GM13977 (cell line): ENCODE measurements around the gene DRC7.

Experiments used
- DNase-seq: peaks from one replicate; pipeline ENCODE4 v3.0.0; 2012; ENCODE audit warnings: low spot score
- in situ Hi-C: fragments of 300-500 bp; cut with MboI; formaldehyde crosslinking; loops from one replicate; pipeline ENCODE4 v1.12.0; 2022; ENCODE audit warnings: low sequenced_read_pairs, low pct_unique_long_range_greater_than_20kb, mixed read lengths, inconsistent platforms; ENCODE audit not compliant: unreplicated experiment
- TF ChIP-seq, protein P1 (sequence below): IDR thresholded peaks from 2 replicates; pipeline ENCODE4 v1.5.1; 2012; ENCODE audit warnings: mild to moderate bottlenecking, control low read depth; ENCODE audit not compliant: insufficient read depth; ENCODE audit errors: extremely low read depth, missing control alignments

Gene DRC7

GRCh38 chr16:57755726-57756423 lies 61.3 kb downstream of the DRC7 start:
- DNase-seq: no peak
- in situ Hi-C loops: no loop called here
- TF ChIP-seq, protein P1, sequence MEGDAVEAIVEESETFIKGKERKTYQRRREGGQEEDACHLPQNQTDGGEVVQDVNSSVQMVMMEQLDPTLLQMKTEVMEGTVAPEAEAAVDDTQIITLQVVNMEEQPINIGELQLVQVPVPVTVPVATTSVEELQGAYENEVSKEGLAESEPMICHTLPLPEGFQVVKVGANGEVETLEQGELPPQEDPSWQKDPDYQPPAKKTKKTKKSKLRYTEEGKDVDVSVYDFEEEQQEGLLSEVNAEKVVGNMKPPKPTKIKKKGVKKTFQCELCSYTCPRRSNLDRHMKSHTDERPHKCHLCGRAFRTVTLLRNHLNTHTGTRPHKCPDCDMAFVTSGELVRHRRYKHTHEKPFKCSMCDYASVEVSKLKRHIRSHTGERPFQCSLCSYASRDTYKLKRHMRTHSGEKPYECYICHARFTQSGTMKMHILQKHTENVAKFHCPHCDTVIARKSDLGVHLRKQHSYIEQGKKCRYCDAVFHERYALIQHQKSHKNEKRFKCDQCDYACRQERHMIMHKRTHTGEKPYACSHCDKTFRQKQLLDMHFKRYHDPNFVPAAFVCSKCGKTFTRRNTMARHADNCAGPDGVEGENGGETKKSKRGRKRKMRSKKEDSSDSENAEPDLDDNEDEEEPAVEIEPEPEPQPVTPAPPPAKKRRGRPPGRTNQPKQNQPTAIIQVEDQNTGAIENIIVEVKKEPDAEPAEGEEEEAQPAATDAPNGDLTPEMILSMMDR: no peak

DNA sequence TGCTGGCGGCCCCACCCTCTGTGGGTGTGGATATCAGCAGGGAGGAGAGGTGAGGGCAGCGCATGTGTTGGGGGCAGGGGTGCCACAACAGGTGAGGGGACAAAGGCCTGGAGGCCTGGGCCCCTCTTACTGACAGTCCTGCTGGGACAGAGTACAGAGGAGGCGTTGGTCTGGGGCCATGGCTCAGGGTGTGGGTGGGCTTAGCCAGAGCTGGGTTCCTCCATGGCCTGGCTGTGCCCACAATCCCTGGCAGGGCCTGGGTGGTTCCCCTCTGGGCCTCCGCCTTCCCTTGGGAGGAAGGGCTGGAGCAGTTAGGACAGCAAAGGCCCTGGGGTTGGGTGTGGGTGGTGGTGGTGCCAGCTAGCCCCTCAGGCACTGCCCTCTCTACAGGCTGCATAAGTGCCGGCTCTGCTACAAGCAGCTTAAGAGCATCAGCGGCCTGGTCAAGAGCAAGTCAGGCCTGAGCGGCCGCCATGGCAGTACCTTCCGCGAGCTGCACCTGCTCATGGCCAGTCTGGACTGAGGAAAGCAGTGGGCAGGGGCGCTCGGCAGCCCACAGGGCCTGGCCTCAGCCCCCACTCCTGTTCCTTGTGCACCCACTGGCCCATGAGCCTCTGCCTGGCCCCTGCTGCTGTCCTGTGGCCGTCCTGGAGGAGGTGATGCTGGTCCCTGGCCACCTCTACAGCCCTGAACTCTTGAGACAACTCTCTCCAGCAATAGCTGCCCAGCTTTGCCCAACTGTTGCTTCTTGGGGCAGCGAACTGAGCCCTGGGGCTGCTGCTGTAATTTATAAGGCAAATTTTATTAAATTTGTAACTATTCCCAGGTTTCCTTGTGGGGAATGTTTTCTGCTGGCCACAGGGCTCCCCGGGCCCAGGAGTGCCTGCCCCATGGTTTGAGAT lies 62.1 kb downstream of the DRC7 start:
- in situ Hi-C loops: no loop called here
- no peak for DNase-seq
- TF ChIP-seq, protein P1: no peak

- in situ Hi-C loops: no loop called here
- TF ChIP-seq, protein P1: peak; percentile 96
- DNase-seq: peak; percentile 97
Measured at GRCh38 chr16:57757326-57757786, 62.8 kb downstream of the DRC7 start.

DNA sequence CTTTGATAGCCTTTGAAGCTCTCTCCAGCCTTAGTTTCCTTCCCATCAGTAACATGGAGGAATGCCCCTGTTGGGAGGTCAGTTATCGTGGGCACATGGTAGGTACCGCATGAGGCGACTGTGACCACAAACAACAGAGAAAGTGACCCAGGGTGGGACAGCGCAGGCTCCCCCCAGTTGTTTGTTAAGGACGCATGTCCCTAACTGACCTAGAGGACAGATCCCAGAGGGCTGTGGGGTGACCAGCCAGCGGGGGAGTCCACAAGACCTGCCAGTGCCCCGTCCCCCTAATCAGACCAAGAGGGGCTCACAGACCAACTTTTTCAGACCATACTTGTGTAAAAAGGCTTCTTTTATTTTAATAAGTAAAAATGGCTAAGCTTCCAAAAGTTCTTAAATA lies 63.3 kb downstream of the DRC7 start:
- in situ Hi-C loops: no loop called here
- TF ChIP-seq, protein P1: no peak

GRCh38 chr16:57758331-57759117 lies 63.9 kb downstream of the DRC7 start:
- TF ChIP-seq, protein P1: no peak
- in situ Hi-C loops: no loop called here

More for the DNA sequence above, 63.3 kb downstream of the DRC7 start:
- DNase-seq: no peak

DNA sequence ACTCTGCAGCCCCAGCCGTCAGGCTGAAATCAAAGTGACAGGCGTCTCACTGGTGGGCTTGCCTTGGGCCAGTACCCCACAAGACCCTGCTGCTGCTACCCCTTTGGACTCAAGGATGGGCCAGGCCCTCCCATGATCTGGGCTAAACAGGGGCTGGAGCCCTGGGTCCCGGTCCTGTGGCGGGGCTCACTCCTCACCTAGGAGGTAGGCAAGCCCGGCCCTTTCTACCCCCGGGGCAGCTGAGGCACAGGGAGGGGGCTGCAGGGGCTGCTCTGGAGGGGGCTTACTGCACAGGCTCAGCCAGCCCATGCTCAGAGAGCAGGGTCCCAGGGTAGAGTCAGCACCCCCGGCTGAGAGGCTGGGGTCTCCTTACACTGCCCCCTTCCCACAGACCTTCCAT lies 64.5 kb downstream of the DRC7 start:
- in situ Hi-C loops: no loop called here
- no peak for DNase-seq
- TF ChIP-seq, protein P1: no peak

More at GRCh38 chr16:57758331-57759117, 63.9 kb downstream of the DRC7 start:
- no peak for DNase-seq
